GM19455 (cell line): Measurements from ENCODE around the gene TSC22D2.

Experiments used
- ATAC-seq: cut with Tn5 transposase; IDR thresholded peaks from one replicate; pipeline ENCODE4 v1.9.1; 2021; ENCODE audit not compliant: unreplicated experiment

The TSC22D2 gene

GRCh38 chr3:150408221-150409124, at the start of gene TSC22D2:
Gene TSC22D2 (plus strand): TSS chr3:150408298. CDS start chr3:150409351, 1,053 bp downstream.
- ATAC-seq: peak; percentile 61

- ATAC-seq: no peak
Observed at GRCh38 chr3:150359381-150359780, 48.7 kb upstream of the TSC22D2 start.

GRCh38 chr3:150360966-150361365, 47.1 kb upstream of the TSC22D2 start:
- no peak for ATAC-seq

GRCh38 chr3:150362515-150363302, 45.4 kb upstream of the TSC22D2 start:
- no peak for ATAC-seq

- ATAC-seq: no peak
Observed at GRCh38 chr3:150363420-150363819, 44.7 kb upstream of the TSC22D2 start.

GRCh38 chr3:150365132-150365604, 42.9 kb upstream of the TSC22D2 start:
- no peak for ATAC-seq

- ATAC-seq: no peak
Observed at GRCh38 chr3:150367757-150368156, 40.3 kb upstream of the TSC22D2 start.

- no peak for ATAC-seq
Observed at GRCh38 chr3:150370122-150370602, 37.9 kb upstream of the TSC22D2 start.

GRCh38 chr3:150370999-150371398, 37.1 kb upstream of the TSC22D2 start:
- no peak for ATAC-seq

- no peak for ATAC-seq
Observed at GRCh38 chr3:150371741-150372254, 36.3 kb upstream of the TSC22D2 start.

GRCh38 chr3:150372320-150372719, 35.8 kb upstream of the TSC22D2 start:
- no peak for ATAC-seq

- ATAC-seq: no peak
Observed at GRCh38 chr3:150372722-150373121, 35.4 kb upstream of the TSC22D2 start.

GRCh38 chr3:150373234-150373875, 34.7 kb upstream of the TSC22D2 start:
- no peak for ATAC-seq

- ATAC-seq: no peak
Observed at GRCh38 chr3:150374975-150375374, 33.1 kb upstream of the TSC22D2 start.

GRCh38 chr3:150376001-150376848, 31.9 kb upstream of the TSC22D2 start:
- no peak for ATAC-seq

GRCh38 chr3:150377601-150378300, 30.3 kb upstream of the TSC22D2 start:
- ATAC-seq: no peak

- ATAC-seq: no peak
Observed at GRCh38 chr3:150378301-150378748, 29.8 kb upstream of the TSC22D2 start.

GRCh38 chr3:150379469-150379868, 28.6 kb upstream of the TSC22D2 start:
- no peak for ATAC-seq
